Left ventricle myocardium inferior (tissue), 1 donor: ENCODE results near the gene CENATAC. TPM values are rescaled to one million over a fixed set of nuclear protein-coding genes. Genes with fewer than 3 reads are reported as not detected.
"Not testable (repeated sequence)": the region's sequence is repeated elsewhere in the genome, so short reads cannot be mapped to it uniquely, and the experiment has no call there.

ENCODE experiments used
- DNase-seq: peaks from one replicate; pipeline ENCODE4 v3.0.0-alpha.2; 2020
- H3K27ac ChIP-seq: fragments of 200-600 bp; replicated peaks from 2 replicates; pipeline ENCODE4 v1.8.0; 2021
- H3K27me3 ChIP-seq: fragments of 200-600 bp; 2 replicates; pipeline ENCODE4 v1.8.0; 2021; ENCODE audit warnings: low read depth
- H3K36me3 ChIP-seq: fragments of 200-600 bp; 2 replicates; pipeline ENCODE4 v1.8.0; 2021
- H3K4me1 ChIP-seq: fragments of 200-600 bp; 2 replicates; pipeline ENCODE4 v1.8.0; 2021
- H3K4me3 ChIP-seq: fragments of 200-600 bp; 2 replicates; pipeline ENCODE4 v1.8.0; 2021; ENCODE audit warnings: mild to moderate bottlenecking, moderate library complexity
- H3K9me3 ChIP-seq: fragments of 200-600 bp; replicated peaks from 2 replicates; pipeline ENCODE4 v1.8.0; 2021
- intact Hi-C: fragments of 100-400 bp; cut with micrococcal nuclease; formaldehyde crosslinking; loops from one replicate; pipeline ENCODE4 v1.11.0; 2022
- total RNA-seq: library from RNA; stranded (reverse); fragmentation: NEBNext Ultra II Directional; extraction: Animal tissue kit (Norgen Biotek cat#: 25700); gene quantifications from one replicate; pipeline ENCODE4 v1.2.1, GENCODE V29; 2021
- TF ChIP-seq, protein P1 (sequence below): fragments of 200-600 bp; IDR thresholded peaks from 2 replicates; pipeline ENCODE4 v1.8.0; 2021; ENCODE audit warnings: antibody characterized with exemption, mild to moderate bottlenecking, borderline replicate concordance
- donor health status: DM: no; HTN: yes; CAD: no; lungs with severe emphysema.

Gene CENATAC
- total RNA-seq, 1 donor from 2014 or later, result 9.7 TPM

DNA sequence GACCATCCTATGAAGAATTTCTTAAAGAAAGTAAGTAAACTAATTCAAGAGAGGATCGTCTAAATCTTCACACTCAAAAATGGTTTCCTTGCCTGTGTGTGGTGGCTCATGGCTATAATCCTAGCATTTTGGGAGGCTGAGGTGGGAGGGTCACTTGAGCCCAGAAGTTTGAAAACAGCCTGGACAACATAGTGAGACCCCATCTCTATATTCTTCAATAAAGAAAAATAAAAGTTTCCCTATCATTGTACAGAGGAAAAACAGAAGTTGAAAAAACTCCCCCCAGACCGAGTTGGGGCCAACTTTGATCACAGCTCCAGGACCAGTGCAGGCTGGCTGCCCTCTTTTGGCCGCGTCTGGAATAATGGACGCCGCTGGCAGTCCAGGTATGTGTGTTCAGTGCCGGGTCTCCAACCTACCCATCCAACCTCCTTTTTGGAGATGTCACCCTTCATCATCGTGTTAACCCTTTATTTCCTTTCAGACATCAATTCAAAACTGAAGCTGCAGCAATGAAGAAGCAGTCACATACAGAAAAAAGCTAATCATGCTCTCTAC lies 17.2 kb downstream of the CENATAC start:
- H3K9me3 ChIP-seq, result no peaks in the 10 kb centered on the region
- TF ChIP-seq, protein P1, sequence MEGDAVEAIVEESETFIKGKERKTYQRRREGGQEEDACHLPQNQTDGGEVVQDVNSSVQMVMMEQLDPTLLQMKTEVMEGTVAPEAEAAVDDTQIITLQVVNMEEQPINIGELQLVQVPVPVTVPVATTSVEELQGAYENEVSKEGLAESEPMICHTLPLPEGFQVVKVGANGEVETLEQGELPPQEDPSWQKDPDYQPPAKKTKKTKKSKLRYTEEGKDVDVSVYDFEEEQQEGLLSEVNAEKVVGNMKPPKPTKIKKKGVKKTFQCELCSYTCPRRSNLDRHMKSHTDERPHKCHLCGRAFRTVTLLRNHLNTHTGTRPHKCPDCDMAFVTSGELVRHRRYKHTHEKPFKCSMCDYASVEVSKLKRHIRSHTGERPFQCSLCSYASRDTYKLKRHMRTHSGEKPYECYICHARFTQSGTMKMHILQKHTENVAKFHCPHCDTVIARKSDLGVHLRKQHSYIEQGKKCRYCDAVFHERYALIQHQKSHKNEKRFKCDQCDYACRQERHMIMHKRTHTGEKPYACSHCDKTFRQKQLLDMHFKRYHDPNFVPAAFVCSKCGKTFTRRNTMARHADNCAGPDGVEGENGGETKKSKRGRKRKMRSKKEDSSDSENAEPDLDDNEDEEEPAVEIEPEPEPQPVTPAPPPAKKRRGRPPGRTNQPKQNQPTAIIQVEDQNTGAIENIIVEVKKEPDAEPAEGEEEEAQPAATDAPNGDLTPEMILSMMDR, result no peak
- H3K4me3 ChIP-seq, result no peak overlapping the region
- DNase-seq, result no peak
- intact Hi-C loops, result no loop called here
- H3K36me3 ChIP-seq, result peaks cover 60% of the 10 kb centered on the region
- no peaks in the 10 kb centered on the region for H3K27me3 ChIP-seq
- H3K4me1 ChIP-seq, result peaks cover 47% of the 10 kb centered on the region
- no peak overlapping the region for H3K27ac ChIP-seq

DNA sequence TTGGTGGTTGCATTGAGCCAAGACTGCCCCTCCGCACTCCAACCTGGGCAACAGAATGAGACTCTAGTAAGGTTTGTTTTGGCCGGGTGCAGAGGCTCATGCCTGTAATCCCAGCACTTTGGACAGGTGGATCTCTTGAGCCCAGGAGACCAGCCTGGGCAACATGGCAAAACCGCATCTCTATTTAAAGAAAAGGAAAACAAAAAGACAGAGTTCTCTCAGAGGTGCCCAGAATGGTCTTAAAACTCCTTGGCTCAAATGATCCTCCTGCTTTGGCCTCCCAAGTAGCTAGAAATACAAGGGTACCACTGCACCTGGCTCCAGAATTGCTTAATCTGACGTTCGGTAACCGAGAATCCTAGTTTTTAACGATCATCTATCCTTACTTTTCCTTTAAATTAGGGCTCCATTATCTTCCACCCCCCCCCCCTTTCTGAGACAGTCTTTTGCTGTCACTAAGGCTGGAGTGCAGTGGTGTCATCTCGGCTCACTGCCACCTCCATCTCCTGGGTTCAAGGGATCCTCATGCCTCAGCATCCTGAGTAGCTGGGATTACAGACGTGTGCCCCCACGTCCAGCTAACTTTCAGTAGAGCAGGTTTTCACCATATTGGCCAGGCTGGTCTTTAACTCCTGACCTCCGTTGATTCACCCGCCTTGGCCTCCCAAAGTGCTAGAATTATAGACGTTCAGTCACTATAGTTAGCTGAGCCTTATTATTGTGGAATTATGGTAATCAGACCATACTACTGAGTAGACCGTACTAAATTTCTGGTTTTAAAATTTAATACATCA lies 18.5 kb downstream of the CENATAC start:
- TF ChIP-seq, protein P1, result no peak
- no peak for DNase-seq
- peaks cover 55% of the 10 kb centered on the region for H3K36me3 ChIP-seq
- no peak overlapping the region for H3K27ac ChIP-seq
- no peaks in the 10 kb centered on the region for H3K9me3 ChIP-seq
- peak overlapping the region; percentile 79 for H3K4me3 ChIP-seq
- no peaks in the 10 kb centered on the region for H3K27me3 ChIP-seq
- intact Hi-C loops, result no loop called here
- peaks cover 60% of the 10 kb centered on the region for H3K4me1 ChIP-seq

DNA sequence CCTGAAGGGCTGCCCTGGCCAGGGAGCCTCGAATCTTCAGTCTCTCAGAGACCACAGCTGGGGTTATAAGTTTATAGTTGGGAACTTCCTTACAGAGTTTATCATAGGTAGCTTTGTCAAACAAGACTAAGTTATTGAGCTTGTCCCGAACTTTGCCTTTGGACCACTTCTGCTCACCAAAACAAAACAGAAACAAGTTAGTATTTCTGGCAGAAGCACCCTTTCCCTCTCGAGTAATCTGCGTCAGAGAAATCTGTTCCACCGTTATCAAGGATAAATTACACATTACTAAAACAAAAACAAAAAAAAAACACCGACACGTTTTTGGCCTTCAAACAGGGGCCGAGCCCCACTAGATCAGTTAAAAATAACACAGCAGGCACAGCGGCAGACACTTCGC lies 19.4 kb downstream of the CENATAC start:
- DNase-seq, intact Hi-C loops, H3K9me3 ChIP-seq, H3K27me3 ChIP-seq: not testable (repeated sequence)
- H3K36me3 ChIP-seq, result peaks cover 55% of the 10 kb centered on the region
- H3K4me1 ChIP-seq, result peaks cover 64% of the 10 kb centered on the region
- H3K27ac ChIP-seq, result peak overlapping the region; percentile 97
- H3K4me3 ChIP-seq, result peak overlapping the region; percentile 79

DNA sequence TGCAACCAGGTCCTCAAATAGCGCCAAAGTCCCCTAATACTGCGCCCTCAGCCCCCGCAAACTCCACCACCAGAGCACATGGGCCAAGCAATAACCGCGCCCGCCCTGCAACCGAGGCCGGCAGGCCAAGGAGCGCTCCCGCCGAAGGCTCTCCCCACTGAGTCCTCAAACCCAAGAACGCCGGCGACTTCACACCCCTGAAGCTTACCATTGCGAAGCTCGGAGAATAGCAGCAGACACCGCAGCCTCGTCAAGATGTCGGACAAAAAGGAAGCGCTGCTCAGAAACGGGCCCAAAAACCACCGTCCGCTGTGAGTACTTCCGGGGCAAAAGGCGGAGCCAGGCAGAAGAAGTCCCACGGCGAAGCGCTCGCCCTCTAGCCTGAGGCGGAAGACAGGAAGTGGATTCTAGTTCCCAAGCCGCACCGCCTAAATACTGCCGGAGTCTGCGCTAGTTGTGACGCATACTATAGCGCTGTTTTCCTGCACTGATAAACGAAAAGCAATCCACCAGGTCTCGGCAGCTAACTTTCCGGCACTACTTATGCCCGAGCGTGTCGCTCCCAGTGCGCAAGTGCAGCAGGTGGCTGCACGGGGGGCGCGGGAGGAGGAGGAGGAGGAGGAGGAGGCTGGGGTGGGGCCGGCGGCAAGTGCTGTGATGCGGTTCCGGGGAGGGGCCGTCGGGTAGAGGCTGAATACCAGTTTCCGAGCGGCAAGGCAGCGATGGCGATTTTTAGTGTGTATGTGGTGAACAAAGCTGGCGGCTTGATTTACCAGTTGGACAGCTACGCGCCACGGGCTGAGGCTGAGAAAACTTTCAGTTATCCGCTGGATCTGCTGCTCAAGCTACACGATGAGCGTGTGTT lies 20.4 kb downstream of the CENATAC start, which contains the start of the genes RPS25 and TRAPPC4:
Gene RPS25 (minus strand): TSS at position 270 of the 865 bp plus-strand sequence. CDS start 59 bp downstream, at position 211.
Gene TRAPPC4 (plus strand): TSS at position 693 of the 865 bp plus-strand sequence. CDS start 30 bp downstream, at position 723.
- Histone ChIP-seq H3K27me3 (no peaks in the 10 kb centered on the region), H3K9me3 (no peaks in the 10 kb centered on the region), H3K4me1 (peaks cover 64% of the 10 kb centered on the region), H3K4me3 (peak within 1 kb of the TSS; percentile 79), H3K27ac (peak within 1 kb of the TSS; percentile 97), H3K36me3 (peaks cover 56% of the 10 kb centered on the region)
- peak; percentile 95 for DNase-seq
- intact Hi-C loops, result no loop called here
- TF ChIP-seq, protein P1, result no peak

DNA sequence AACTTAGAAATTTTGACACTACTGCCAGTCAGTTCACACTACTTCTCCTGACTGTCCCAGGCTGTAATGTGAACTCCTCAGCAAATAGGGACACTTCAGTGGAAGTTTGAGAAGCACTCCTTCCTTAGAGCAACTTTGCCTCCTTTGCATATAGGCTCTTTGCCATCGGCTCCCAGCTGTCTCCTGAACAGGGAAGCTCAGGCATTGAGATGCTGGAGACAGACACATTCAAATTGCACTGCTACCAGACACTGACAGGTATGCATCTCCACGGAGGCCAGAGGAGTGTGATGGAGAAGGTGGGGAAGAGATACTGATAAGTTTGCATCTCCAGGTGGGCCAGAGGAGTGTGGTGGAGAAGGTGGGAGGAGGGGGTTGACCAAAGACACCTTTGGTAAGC lies 22.1 kb downstream of the CENATAC start:
- peak overlapping the region; percentile 79 for H3K4me3 ChIP-seq
- peaks cover 58% of the 10 kb centered on the region for H3K36me3 ChIP-seq
- no peaks in the 10 kb centered on the region for H3K27me3 ChIP-seq
- H3K4me1 ChIP-seq, result peaks cover 72% of the 10 kb centered on the region
- TF ChIP-seq, protein P1, result no peak
- intact Hi-C loops, result no loop called here
- H3K27ac ChIP-seq, result no peak overlapping the region
- no peaks in the 10 kb centered on the region for H3K9me3 ChIP-seq
- no peak for DNase-seq
